Lung (tissue), 12 donors: ENCODE results near the gene AGPS. TPM values are rescaled to one million over a fixed set of nuclear protein-coding genes. Genes with fewer than 3 reads are reported as not detected.
A peak's percentile ranks its signal among the peaks of the same experiment; 100 is the strongest.

ENCODE experiments used
- ATAC-seq: fragments of 200-7000 bp; cut with Tn5 transposase; one replicate; pipeline ENCODE4 v1.9.1; 2020; ENCODE audit warnings: moderate number of reproducible peaks; ENCODE audit not compliant: insufficient read depth, low FRiP score
- DNase-seq, 3 donors: peaks; one replicate each; pipeline ENCODE4 v3.0.0-alpha.2; 2013 to 2017
- H3K27ac ChIP-seq, 2 donors: one replicate each; pipeline ENCODE4 v1.5.1; 2013; ENCODE audit warnings: mild to moderate bottlenecking in 2 of 2, moderate library complexity in 2 of 2, control low read depth in 1 of 2, inconsistent platforms in 1 of 2, low read depth in 1 of 2, low read length in 1 of 2
- H3K27me3 ChIP-seq, 3 donors: one replicate each; pipeline ENCODE4 v1.5.1; 2013; ENCODE audit warnings: low read length in 2 of 3; ENCODE audit not compliant: control insufficient read depth in 3 of 3, insufficient read depth in 3 of 3
- H3K36me3 ChIP-seq, 4 donors: one replicate each; pipeline ENCODE4 v1.5.1; 2013; ENCODE audit warnings: low read length in 4 of 4, mild to moderate bottlenecking in 1 of 4, moderate library complexity in 1 of 4; ENCODE audit not compliant: control insufficient read depth in 4 of 4, insufficient read depth in 4 of 4
- H3K4me1 ChIP-seq, 5 donors: one replicate each; pipeline ENCODE4 v1.5.1; 2013; ENCODE audit warnings: low read length in 5 of 5, mild to moderate bottlenecking in 2 of 5, moderate library complexity in 1 of 5; ENCODE audit not compliant: control insufficient read depth in 5 of 5, insufficient read depth in 5 of 5
- H3K4me3 ChIP-seq: one replicate; pipeline ENCODE4 v1.5.1; 2013; ENCODE audit warnings: mild to moderate bottlenecking, control low read depth, moderate library complexity
- H3K9ac ChIP-seq, 2 donors: one replicate each; pipeline ENCODE4 v1.5.1; 2013; ENCODE audit warnings: low read length in 2 of 2, control low read depth in 1 of 2; ENCODE audit not compliant: insufficient read depth in 1 of 2
- H3K9me3 ChIP-seq, 4 donors: one replicate each; pipeline ENCODE4 v1.5.1; 2013; ENCODE audit warnings: low read length in 3 of 4, mild to moderate bottlenecking in 1 of 4, moderate library complexity in 1 of 4; ENCODE audit not compliant: control insufficient read depth in 4 of 4, insufficient read depth in 3 of 4
- WGBS, 2 donors: extraction: QIAGEN DNeasy Blood & Tissue Kit; methylation state at CpG; one replicate each; pipeline ENCODE4 v1.1.7; 2013; 5-methylcytosine and 5-hydroxymethylcytosine counted together
- polyA plus RNA-seq, 2 donors: library from polyadenylated mRNA; stranded (reverse); fragments of 200-250 nt; gene quantifications; one replicate each; pipeline ENCODE4 v1.2.1, GENCODE V29; 2013
- total RNA-seq, 2 donors: library from RNA; depleted of rRNA in 1 of 2; stranded (reverse); fragments of >200 nt in 1 of 2; gene quantifications; one replicate each; pipeline ENCODE4 v1.2.1, GENCODE V29; 2014 to 2021
- TF ChIP-seq, protein P1 (sequence below): IDR thresholded peaks from 2 replicates; pipeline ENCODE4 v1.5.1; 2012; ENCODE audit warnings: mild to moderate bottlenecking; ENCODE audit errors: control extremely low read depth, extremely low read depth
- donor health status: control.
- donor health status: control.
- donor health status: Bipolar disorder and iron deficiency.
- donor health status: healthy.
- donor health status: DM: yes; HTN: yes; CAD: no.

The AGPS gene
- total and polyA plus RNA-seq, 4 donors: 5.2 to 43.9 (median 23.8) TPM

DNA sequence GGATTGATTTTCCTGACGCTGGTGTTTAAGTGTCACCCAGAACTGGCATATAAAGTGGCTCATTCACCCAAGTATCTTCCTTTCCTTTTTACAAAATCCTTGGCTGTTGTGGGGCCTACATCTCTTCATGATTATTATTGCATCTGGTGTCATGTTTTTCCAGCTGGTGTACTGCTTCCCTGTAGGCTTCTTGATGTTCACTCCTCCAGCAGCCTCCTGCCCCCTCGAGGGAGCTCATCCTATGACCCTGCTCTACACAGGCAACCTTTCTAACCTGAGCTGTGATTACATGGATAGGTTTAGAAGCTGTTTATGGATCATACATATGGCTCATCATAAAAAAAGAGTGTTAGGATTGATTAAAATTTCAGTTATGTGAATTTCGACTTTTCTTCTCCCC is 12.4 kb upstream of the AGPS start:
- no peak overlapping the region for H3K27ac ChIP-seq
- WGBS, 2 donors: 94 to 97% methylated on average over 3 of the region's 3 CpGs
- no peaks in the 10 kb centered on the region for H3K4me1 ChIP-seq
- no peak overlapping the region for H3K9ac ChIP-seq
- TF ChIP-seq, protein P1, sequence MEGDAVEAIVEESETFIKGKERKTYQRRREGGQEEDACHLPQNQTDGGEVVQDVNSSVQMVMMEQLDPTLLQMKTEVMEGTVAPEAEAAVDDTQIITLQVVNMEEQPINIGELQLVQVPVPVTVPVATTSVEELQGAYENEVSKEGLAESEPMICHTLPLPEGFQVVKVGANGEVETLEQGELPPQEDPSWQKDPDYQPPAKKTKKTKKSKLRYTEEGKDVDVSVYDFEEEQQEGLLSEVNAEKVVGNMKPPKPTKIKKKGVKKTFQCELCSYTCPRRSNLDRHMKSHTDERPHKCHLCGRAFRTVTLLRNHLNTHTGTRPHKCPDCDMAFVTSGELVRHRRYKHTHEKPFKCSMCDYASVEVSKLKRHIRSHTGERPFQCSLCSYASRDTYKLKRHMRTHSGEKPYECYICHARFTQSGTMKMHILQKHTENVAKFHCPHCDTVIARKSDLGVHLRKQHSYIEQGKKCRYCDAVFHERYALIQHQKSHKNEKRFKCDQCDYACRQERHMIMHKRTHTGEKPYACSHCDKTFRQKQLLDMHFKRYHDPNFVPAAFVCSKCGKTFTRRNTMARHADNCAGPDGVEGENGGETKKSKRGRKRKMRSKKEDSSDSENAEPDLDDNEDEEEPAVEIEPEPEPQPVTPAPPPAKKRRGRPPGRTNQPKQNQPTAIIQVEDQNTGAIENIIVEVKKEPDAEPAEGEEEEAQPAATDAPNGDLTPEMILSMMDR: no peak
- no peak for DNase-seq
- H3K27me3 ChIP-seq: no peaks in the 10 kb centered on the region
- no peak for ATAC-seq
- H3K36me3 ChIP-seq: peaks cover 0 to 3% (median under 1%) of the 10 kb centered on the region in 4 donors
- no peak overlapping the region for H3K4me3 ChIP-seq
- no peaks in the 10 kb centered on the region for H3K9me3 ChIP-seq

DNA sequence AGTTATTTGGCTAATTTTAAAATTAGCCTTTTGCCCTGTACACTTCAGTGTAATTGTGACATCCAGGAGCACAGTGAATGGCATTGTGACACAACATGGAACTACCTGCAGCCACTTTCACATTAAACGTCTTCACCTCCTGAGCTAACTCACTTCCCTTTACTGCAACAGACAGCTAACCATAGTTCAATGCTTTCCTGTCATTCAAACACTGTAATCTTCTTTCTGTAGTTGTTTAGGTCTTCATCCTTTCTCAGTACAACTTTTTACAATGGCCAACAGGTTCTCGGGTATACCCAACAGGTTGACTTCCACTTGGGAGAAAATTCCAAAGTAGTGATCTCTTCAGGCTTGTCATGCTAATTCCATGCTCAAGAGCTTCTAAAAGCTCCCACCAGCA is 8.6 kb upstream of the AGPS start:
- H3K9me3 ChIP-seq: no peaks in the 10 kb centered on the region
- H3K9ac ChIP-seq: no peak overlapping the region
- no peak for ATAC-seq
- peaks cover 0 to 3% (median under 1%) of the 10 kb centered on the region in 4 donors for H3K36me3 ChIP-seq
- no peak overlapping the region for H3K4me3 ChIP-seq
- WGBS, 2 donors: 49 to 62% methylated on average over 2 of the region's 2 CpGs
- H3K27me3 ChIP-seq: no peaks in the 10 kb centered on the region
- no peak for DNase-seq
- TF ChIP-seq, protein P1: no peak
- H3K27ac ChIP-seq: no peak overlapping the region
- no peaks in the 10 kb centered on the region for H3K4me1 ChIP-seq

DNA sequence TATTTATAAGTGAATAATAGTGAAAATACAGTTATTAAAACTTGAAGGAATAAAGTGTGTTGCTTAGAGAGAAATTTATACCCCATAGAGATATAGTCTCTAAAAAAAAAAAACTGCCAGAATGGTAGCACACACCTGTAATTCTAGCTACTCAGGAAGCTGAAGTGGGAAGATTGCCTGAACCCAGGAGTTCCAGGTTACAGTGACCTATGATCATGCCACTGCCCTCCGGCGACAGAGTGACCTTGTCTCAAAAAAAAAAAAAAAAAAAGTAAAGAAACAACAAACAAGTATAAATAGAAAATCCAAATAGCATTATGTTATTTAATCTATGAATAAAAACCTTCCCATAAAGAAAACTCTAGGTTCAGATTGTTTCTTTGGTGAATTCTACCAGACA is 7.4 kb upstream of the AGPS start:
- Histone ChIP-seq H3K4me1 (no peaks in the 10 kb centered on the region), H3K9me3 (no peaks in the 10 kb centered on the region), H3K9ac (no peak overlapping the region), H3K36me3 (no peaks in the 10 kb centered on the region), H3K27me3 (no peaks in the 10 kb centered on the region), H3K27ac (no peak overlapping the region), H3K4me3 (no peak overlapping the region)
- DNase-seq (no peak), ATAC-seq (no peak)
- TF ChIP-seq, protein P1: no peak
- WGBS, 2 donors: 90 to 97% methylated on average over 2 of the region's 2 CpGs

DNA sequence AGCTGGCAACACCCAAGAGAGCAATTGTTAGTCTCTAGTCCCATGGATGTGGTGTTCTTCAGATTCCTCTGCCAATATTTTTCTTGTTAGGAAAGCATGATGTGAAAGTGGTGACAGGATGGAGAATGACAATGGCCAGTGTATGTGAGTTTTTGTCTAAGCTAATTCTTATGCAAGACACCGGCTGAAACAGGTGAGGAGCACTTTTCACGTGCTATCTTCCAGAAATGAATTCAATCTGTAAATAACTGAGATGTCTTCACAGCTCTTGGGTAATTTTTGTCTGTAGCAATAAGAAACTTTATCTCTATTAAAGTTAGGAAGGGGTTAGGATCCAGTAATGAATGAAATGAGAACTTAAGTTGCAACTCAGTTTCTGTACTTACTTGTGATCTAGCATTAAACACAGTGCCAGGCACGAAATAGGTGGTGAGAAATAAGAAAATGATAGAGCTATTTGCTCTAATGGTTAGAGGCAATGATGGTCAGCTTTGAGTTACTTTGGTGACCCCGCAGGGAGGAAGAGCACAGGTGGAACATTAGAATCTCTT is 676 bp upstream of the AGPS start:
- peak overlapping the region; percentile 93 for H3K4me3 ChIP-seq
- TF ChIP-seq, protein P1: no peak
- no peaks in the 10 kb centered on the region for H3K36me3 ChIP-seq
- H3K27ac ChIP-seq: peak overlapping the region; percentile 84 to 87
- H3K4me1 ChIP-seq: peaks cover 0 to 31% (median 4%) of the 10 kb centered on the region in 5 donors
- DNase-seq: peak in 1 of 3 donors; percentile 16
- H3K9me3 ChIP-seq: no peaks in the 10 kb centered on the region
- no peak overlapping the region for H3K9ac ChIP-seq
- 37 to 60% methylated on average over 4 of the region's 4 CpGs for WGBS, 2 donors
- ATAC-seq: no peak
- no peaks in the 10 kb centered on the region for H3K27me3 ChIP-seq
